MCF 10A (cell line): ENCODE data around the gene ELFN1. TPM values are rescaled to one million over a fixed set of nuclear protein-coding genes. Genes with fewer than 3 reads are reported as not detected.

Source experiments
- BruUV-seq: library from RNA; stranded (reverse); fragments of 400-500 nt; replicated peaks from 2 replicates; lab custom pipeline; 2021; lab: Mats Ljungman, UMichigan
- CTCF ChIA-PET: fragments of 300-600 bp; sonication (Branson Sonifier 250); formaldehyde crosslinking; extraction: SDS; loops from one replicate; lab custom pipeline; 2021; ENCODE audit warnings: antibody characterized with exemption, inconsistent platforms; lab: Yijun Ruan, JAX
- POLR2A ChIA-PET: fragments of 300-600, 350-650 bp; sonication (Branson Sonifier 250); formaldehyde crosslinking; extraction: SDS; loops from one replicate; lab custom pipeline; 2020; ENCODE audit warnings: antibody characterized with exemption, inconsistent platforms; lab: Yijun Ruan, JAX
- DNase-seq: peaks from one replicate; pipeline ENCODE4 v3.0.0-alpha.2; 2018; ENCODE audit not compliant: unreplicated experiment
- H3K27ac Mint-ChIP-seq: one replicate; pipeline ENCODE4 v1.8.0; 2022; ENCODE audit warnings: mild to moderate bottlenecking, low read depth, mixed read lengths; ENCODE audit not compliant: unreplicated experiment
- H3K27me3 Mint-ChIP-seq: one replicate; pipeline ENCODE4 v1.8.0; 2022; ENCODE audit warnings: mixed read lengths; ENCODE audit not compliant: insufficient read depth, unreplicated experiment
- H3K36me3 Mint-ChIP-seq: one replicate; pipeline ENCODE4 v1.8.0; 2022; ENCODE audit warnings: mild to moderate bottlenecking, moderate library complexity, mixed read lengths; ENCODE audit not compliant: insufficient read depth, unreplicated experiment
- H3K4me1 Mint-ChIP-seq: one replicate; pipeline ENCODE4 v1.8.0; 2022; ENCODE audit warnings: mixed read lengths; ENCODE audit not compliant: insufficient read depth, unreplicated experiment
- H3K4me3 Mint-ChIP-seq: one replicate; pipeline ENCODE4 v1.8.0; 2022; ENCODE audit warnings: mild to moderate bottlenecking, moderate library complexity, mixed read lengths; ENCODE audit not compliant: unreplicated experiment
- H3K9me3 Mint-ChIP-seq: one replicate; pipeline ENCODE4 v1.8.0; 2022; ENCODE audit warnings: mixed read lengths; ENCODE audit not compliant: unreplicated experiment
- intact Hi-C: fragments of 100-400 bp; cut with micrococcal nuclease; formaldehyde crosslinking; loops from 2 replicates; pipeline ENCODE4 v1.14.1; 2022
- total RNA-seq: library from RNA; stranded (reverse); gene quantifications from 2 replicates; pipeline ENCODE4 v1.2.3, GENCODE V29; 2022
- TF ChIP-seq, protein P1 (sequence below): fragments of 200-600 bp; IDR thresholded peaks from one replicate; pipeline ENCODE4 v1.8.0; 2022; ENCODE audit warnings: antibody characterized with exemption, mild to moderate bottlenecking; ENCODE audit not compliant: unreplicated experiment

The ELFN1 gene
- total RNA-seq, 1 experiment from 2014 or later: not detected

DNA sequence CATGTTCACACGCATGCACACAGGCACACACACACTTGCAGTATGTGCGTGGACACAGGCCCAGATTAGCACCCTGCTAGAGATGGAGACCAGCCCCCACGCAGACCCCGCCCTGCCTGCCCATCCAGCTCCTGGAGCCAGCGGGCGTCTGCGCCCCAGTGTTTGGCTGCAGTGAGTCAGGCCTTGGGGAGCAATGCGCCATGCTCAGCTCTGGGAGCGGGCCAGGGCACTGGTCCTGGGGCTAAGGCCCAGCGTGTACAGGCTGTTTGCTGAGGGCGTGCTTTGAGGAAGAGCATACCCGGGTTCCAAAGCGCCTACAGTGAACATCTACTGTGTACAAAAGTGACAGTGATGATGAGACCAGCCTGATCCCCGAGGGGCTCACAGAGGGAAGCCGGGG, 16.0 kb upstream of the ELFN1 start:
- Mint-ChIP-seq H3K4me3 (no peak overlapping the region), H3K4me1 (peaks cover 4% of the 10 kb centered on the region), H3K27ac (no peak overlapping the region), H3K36me3 (peaks cover 4% of the 10 kb centered on the region), H3K9me3 (no peaks in the 10 kb centered on the region), H3K27me3 (peaks cover 29% of the 10 kb centered on the region)
- DNase-seq: no peak
- intact Hi-C loops: no loop called here
- POLR2A ChIA-PET: no interaction called here
- BruUV-seq: no TSS peak
- TF ChIP-seq, protein P1, sequence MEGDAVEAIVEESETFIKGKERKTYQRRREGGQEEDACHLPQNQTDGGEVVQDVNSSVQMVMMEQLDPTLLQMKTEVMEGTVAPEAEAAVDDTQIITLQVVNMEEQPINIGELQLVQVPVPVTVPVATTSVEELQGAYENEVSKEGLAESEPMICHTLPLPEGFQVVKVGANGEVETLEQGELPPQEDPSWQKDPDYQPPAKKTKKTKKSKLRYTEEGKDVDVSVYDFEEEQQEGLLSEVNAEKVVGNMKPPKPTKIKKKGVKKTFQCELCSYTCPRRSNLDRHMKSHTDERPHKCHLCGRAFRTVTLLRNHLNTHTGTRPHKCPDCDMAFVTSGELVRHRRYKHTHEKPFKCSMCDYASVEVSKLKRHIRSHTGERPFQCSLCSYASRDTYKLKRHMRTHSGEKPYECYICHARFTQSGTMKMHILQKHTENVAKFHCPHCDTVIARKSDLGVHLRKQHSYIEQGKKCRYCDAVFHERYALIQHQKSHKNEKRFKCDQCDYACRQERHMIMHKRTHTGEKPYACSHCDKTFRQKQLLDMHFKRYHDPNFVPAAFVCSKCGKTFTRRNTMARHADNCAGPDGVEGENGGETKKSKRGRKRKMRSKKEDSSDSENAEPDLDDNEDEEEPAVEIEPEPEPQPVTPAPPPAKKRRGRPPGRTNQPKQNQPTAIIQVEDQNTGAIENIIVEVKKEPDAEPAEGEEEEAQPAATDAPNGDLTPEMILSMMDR: no peak
- CTCF ChIA-PET: no interaction called here

DNA sequence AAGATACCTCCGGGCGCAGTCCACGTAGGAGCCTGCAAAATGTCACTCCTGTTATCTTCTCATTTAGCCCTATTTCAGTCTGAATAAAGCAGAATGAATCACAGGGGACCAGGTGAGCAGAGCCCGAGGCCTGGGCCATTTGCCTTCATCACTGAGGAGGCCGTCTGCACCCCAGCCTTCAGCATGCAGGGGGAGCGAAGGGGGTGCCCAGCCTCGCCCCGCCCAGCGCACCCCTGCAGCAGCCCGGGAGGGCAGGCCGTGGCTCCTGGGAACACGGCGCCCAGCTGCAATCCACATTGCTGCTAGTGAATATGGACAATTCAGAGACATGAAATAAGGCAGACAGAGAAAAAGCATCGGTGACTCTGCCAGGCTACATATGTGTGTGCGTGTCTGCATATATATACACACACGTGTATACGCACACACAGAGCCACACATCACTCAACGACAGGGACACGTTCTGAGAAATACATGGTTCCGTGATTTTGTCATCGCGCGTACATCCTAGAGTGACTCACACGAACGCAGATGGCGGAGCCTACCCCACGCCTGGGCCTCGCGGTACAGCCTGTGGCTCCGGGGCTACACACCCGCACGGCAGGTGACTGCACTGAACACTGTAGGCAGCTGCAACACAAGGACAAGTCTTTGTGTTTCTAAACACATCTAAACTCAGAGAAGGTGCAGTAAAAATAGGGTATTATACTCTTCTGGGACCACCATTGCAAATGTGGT, 15.2 kb upstream of the ELFN1 start:
- DNase-seq: no peak
- H3K27me3 Mint-ChIP-seq: peaks cover 23% of the 10 kb centered on the region
- H3K4me1 Mint-ChIP-seq: peaks cover 4% of the 10 kb centered on the region
- peaks cover 4% of the 10 kb centered on the region for H3K36me3 Mint-ChIP-seq
- TF ChIP-seq, protein P1: no peak
- H3K9me3 Mint-ChIP-seq: no peaks in the 10 kb centered on the region
- POLR2A ChIA-PET: no interaction called here
- intact Hi-C loops: no loop called here
- no peak overlapping the region for H3K27ac Mint-ChIP-seq
- CTCF ChIA-PET: no interaction called here
- BruUV-seq: no TSS peak
- no peak overlapping the region for H3K4me3 Mint-ChIP-seq

DNA sequence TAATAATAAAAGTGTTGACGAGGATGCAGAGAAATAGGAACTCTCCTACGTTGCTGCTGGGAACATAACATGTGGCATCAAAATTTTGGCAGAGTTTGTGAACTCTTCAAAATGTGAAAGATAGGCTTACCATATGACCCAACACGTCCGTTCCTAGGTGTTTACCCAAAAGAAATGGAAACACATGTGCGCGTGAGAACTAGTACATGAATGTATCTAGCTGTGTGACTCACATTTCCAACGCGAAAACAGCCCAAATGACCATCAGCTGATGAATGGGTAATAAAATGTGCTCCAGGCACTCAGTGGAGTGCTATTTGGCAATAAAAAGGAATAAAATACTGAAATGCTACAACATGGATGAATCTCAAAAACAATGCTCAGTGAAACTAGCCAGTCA, 10.4 kb upstream of the ELFN1 start:
- intact Hi-C loops: loop anchor here (10.0 kb wide), 1 partner anchor 545 kb away; no protein-coding TSS in a partner anchor
- TF ChIP-seq, protein P1: no peak
- Mint-ChIP-seq H3K36me3 (peaks cover 8% of the 10 kb centered on the region), H3K4me1 (no peaks in the 10 kb centered on the region), H3K27ac (no peak overlapping the region), H3K27me3 (peaks cover 50% of the 10 kb centered on the region), H3K9me3 (no peaks in the 10 kb centered on the region), H3K4me3 (no peak overlapping the region)
- POLR2A ChIA-PET: no interaction called here
- BruUV-seq: no TSS peak
- peak; percentile 20 for DNase-seq
- CTCF ChIA-PET: interaction anchor here (0.6 kb wide), 1 partner anchor 232 kb away, joined by 4 read pairs; no protein-coding TSS in a partner anchor

DNA sequence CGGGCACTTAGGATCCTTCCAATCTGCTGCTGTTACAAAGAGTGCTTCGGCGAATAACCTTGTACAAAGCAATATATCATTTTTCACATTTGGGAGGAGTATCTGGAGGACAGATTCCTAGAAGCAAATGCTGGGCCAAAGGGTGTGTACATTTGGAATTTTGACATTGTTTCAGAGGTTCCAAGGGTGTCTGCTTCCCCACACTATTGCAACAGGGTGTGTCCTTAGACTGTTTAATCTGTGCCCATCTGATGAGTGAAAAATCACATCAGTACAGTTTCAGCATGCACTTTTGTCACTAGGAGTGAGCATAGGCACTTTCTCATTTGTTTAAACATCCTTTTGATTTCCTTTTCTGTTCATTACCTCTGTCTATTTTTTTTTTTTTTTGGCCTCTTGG, 8.6 kb upstream of the ELFN1 start:
- ChIA-PET POLR2A (no interaction called here), CTCF (interaction anchor here (0.6 kb wide), 2 partner anchors 260 to 499 kb away, joined by 3 read pairs; no protein-coding TSS in a partner anchor)
- Mint-ChIP-seq H3K9me3 (no peaks in the 10 kb centered on the region), H3K27me3 (peaks cover 48% of the 10 kb centered on the region), H3K4me3 (no peak overlapping the region), H3K4me1 (no peaks in the 10 kb centered on the region), H3K36me3 (peaks cover 8% of the 10 kb centered on the region), H3K27ac (no peak overlapping the region)
- intact Hi-C loops: loop anchor here (10.0 kb wide), 1 partner anchor 543 kb away; no protein-coding TSS in a partner anchor
- BruUV-seq: no TSS peak
- TF ChIP-seq, protein P1: no peak
- DNase-seq: no peak
